Activated CD8-positive, alpha-beta memory T cell treated with anti-CD3 and anti-CD28 coated beads, Interleukin-2, amount 50 U/mL, for 24 hours (primary cell): ENCODE measurements around the gene EPX.

ENCODE experiments used
- DNase-seq: peaks from one replicate; pipeline ENCODE4 v3.0.0-alpha.2; 2020; ENCODE audit errors: extremely low read depth

Gene EPX

DNA sequence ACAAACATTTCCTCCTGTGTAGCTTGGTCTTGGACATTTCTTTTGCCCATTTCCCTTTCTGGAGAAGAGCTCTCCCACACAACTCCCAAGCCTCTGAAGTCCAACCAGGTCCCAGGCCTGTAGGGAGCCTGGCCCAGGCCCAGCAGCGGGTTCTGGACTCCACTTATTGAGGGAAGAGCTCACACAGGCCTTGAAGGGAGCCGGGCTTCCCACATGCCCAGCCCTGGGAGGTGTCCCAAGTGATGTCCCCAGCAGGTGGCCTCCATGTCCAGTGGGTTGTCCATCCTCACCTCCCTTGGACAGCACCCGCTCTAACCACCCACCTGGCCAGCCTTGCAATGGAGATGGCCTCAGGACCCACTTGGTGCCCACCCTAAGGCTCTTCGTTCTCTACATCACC is 5.9 kb upstream of the EPX start:
- no peak for DNase-seq

- DNase-seq = no peak
Observed at GRCh38 chr17:58187063-58187462, 5.5 kb upstream of the EPX start.

GRCh38 chr17:58187675-58188074 is 4.9 kb upstream of the EPX start:
- no peak for DNase-seq

DNA sequence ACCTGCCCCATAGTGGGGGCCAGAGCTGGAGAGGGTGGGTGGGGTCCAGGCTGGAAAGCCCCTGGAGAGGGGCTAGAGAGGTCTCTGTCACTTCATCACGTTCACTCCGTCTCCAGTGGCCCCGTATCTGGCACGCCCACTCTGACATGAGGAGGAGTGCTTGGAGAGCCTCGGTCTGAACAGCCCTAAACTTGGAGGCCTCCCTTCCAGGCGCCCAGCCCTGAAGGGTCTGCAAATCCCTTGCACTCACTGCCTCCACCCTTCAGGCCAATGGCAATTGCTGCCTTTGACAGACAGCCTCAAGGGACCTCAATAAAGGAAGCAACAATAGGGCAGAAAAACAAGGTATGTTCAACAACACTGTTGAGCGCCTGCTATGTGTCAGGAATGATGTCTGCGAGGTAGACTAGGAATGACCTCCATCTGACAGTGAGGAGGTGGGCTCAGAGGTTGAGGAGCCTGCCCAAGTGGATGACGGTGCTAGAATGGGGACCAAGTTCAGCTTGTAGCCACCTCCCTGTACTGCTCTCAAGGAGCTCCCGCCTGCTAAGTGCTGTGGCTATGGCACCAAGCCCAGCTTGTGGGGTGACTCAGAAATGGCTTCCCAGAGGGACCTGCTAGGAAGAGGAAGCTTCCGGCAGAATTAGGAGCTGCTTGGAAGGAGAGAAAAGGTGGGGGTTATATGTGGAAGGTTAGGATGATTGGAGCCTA is 2.9 kb upstream of the EPX start:
- DNase-seq = no peak

GRCh38 chr17:58191241-58191896 is 1.2 kb upstream of the EPX start:
- DNase-seq = no peak

DNA sequence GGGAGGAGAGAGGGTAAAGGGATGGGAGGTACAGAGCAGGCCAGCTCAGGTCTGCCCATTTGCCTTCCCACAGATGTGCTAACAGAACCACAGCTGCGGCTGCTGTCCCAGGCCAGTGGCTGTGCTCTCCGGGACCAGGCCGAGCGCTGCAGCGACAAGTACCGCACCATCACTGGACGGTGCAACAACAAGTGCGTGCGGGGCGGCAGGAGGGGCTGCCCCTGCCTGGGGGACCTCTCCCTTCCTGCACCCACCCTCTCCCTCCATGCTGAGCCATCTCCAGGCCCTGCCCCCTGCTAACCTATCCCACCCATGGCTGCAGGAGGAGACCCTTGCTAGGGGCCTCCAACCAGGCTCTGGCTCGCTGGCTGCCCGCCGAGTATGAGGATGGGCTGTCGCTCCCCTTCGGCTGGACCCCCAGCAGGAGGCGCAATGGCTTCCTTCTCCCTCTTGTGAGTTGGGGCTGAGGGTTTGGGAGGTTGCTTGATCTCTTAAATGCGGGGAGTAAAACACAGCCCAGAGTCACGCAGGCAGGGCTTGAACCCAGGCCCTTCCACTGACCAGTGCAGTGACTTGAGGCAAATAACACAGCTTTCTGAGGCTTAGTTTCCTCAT is 1.2 kb downstream of the EPX start:
- no peak for DNase-seq

DNA sequence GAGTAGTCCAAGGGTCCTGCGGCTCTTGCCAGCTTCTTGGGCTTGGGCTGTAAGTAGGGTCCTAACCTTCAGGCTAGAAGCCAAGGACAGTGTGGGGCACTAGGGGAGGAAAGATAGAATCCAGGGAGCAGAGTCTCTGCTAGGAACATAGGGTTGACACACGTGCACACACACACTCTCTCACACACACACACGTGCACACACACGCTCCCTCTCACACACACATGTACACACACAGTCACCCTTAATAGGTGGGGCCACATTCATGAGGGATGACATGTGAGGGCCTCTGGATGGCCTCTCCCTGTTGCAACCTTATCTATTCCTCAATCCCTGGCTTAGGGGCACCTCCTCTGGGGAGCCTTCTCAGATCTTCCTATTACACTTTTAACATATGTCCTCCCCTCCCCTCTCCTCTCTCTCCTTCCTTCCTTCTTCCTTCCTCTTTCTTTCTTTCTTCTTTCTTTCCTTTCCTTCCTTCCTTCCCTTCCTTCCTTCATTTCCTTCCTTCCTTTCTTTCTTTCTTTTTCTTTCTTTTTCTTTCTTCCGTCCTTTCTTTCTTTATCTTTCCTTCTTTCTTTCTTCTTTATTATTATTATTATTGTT is 3.1 kb downstream of the EPX start:
- no peak for DNase-seq

- DNase-seq = no peak
Observed at GRCh38 chr17:58196610-58197009, 4.1 kb downstream of the EPX start.

GRCh38 chr17:58200024-58200633 is 7.6 kb downstream of the EPX start:
- DNase-seq = peak; percentile 37

- no peak for DNase-seq
Observed at GRCh38 chr17:58202859-58203258, 10.3 kb downstream of the EPX start.

- no peak for DNase-seq
Observed at GRCh38 chr17:58204796-58205195, 12.3 kb downstream of the EPX start.

- DNase-seq = no peak
Observed at GRCh38 chr17:58205936-58206335, 13.4 kb downstream of the EPX start.

DNA sequence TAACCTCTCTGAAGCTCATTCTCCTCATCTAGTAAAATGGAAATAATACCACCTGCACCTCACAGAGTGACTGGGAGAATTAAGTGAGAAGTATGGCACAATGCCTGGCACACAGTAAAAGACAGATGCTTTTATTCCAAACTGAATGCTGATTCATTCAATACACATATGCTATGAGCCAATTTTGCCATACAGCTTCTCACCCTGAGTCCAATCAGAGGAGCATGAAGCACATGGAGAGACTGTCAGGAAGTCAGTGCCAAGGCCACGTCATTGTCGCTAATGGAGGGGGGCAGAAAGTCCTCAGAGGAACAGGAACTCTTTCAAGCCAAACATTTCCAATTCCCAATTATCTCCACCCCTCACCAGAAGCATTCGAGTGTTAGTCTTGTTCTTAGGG is 14.9 kb downstream of the EPX start:
- DNase-seq = no peak

DNA sequence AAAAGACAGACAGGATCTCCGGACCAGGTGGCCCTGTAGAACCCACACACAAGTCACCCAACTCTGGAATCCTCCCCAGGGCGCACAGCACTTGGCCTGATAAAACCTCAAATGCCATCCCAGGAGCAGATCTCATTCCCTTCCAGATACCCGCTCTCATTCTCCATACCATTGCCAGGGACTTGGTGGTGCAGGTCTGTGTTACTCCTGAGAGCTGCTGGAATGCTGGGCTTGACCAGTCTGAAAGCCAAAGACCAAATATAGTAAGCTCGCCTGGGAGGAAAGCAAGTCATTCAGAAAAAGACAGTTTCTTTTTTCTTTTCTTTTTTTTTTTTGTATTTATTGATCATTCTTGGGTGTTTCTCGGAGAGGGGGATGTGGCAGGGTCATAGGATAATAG is 15.8 kb downstream of the EPX start:
- no peak for DNase-seq

GRCh38 chr17:58210922-58211321 is 18.4 kb downstream of the EPX start:
- DNase-seq = no peak

- DNase-seq = no peak
Observed at GRCh38 chr17:58215685-58216084, 23.2 kb downstream of the EPX start.

DNA sequence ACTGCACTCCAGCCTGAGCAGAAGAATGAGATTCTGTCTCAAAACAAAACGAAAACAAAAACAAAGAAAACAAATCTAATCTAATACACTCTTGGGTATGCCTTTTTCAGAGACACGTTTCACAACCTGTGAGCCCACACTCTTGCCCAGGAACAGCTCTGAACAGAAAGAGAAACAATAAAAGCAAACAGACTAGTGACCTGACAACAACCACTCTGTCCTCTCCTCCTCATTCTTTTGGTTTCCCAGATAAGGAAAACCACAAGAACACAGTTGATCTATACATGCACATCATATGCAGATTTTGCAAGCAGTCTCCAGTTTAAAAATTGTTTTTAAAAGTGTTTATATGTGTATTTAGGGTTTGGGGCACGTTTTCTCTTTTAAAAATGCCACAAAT is 25.2 kb downstream of the EPX start:
- no peak for DNase-seq

- DNase-seq = peak; percentile 87
Observed at GRCh38 chr17:58219007-58219788, 26.7 kb downstream of the EPX start, which contains the start of gene MKS1. MKS1 (minus strand) TSS chr17:58219255; CDS start chr17:58219230, 25 bp downstream.

DNA sequence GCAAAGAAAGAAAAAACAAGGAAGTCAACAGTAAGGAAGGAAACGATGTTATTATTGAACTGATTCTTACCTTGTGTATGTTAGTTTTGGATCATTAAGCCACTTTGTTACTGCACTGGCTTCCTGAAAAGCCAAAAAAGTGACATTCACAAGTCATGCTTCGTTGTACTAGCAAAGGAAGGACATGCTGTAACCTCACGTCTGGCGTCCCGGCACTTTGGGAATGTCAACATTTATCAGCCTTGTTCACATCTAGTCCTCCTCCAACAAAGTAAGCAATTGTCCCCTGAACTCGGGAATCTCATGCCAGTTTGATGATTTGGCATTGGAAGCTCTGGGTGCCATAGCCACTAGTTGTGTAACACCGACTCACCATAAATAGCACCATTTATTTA is 27.3 kb downstream of the EPX start:
- no peak for DNase-seq

DNA sequence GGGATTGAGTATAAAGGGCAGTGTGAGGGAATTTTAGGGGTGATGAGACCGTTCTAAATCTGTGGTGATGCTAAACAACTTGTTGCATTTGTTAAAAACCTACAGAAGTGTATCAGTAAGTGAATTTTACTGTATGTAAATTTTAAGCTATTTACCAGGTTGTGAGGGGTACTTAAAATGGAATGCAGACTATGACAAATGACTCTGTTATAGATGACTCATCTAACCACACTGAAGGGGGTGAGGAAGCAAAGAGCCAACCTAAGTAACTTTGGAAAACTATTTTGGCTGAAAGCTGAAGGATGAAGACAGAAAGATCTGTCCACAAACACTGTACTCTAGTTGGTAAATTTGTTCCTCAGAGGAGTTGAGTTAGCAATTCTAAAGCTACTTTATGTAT is 31.8 kb downstream of the EPX start:
- no peak for DNase-seq

DNA sequence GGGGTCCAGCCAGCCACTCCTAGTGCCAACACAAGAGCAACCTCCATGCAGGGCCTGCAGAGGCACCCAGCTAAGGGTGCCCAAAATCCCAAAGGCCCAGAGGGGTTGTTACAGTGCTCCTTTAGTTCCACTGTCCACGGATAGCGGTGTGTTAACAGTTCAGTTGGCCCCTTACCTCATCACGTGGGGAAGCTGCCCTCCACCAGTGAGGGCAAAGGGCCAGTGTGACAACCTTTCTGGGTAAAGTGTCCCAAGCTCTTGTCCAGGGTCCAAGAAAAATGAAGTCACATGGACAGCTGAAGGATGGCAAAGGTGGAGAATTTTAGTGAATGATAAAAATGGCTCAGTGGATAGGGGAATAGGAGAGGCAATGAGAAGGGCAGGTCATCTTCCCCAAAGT is 35.2 kb downstream of the EPX start:
- no peak for DNase-seq

GRCh38 chr17:58228679-58229078 is 36.2 kb downstream of the EPX start:
- DNase-seq = no peak
